ENCODE measurements around the gene ANO10. TPM values are rescaled to one million over a fixed set of nuclear protein-coding genes. Genes with fewer than 3 reads are reported as not detected.

The ANO10 gene
- polyA plus RNA-seq, 2 donors, result 17.7 to 19.8 TPM

- peaks cover 0 to 12% of the 10 kb centered on the region in 2 donors for H3K4me1 ChIP-seq (ENCODE audit: control insufficient read depth in 2 of 2, insufficient read depth in 2 of 2, low read length in 1 of 2)
- peaks cover 0 to 14% of the 10 kb centered on the region in 2 donors for H3K36me3 ChIP-seq (ENCODE audit: control insufficient read depth in 2 of 2, insufficient read depth in 2 of 2, low read length in 1 of 2)
- WGBS, 2 donors, result 86 to 87% methylated on average over 9 of the region's 9 CpGs
- no peak overlapping the region for H3K4me3 ChIP-seq (ENCODE audit: low read depth in 1 of 2, low read length in 2 of 2)
- H3K27me3 ChIP-seq (ENCODE audit: control insufficient read depth in 1 of 2, insufficient read depth in 2 of 2, low read length in 2 of 2), result no peaks in the 10 kb centered on the region
- H3K27ac ChIP-seq (ENCODE audit: low read depth in 2 of 2, low read length in 1 of 2), result peak overlapping the region in 1 of 2 donors; percentile 20
- peaks cover 0 to 1% of the 10 kb centered on the region in 2 donors for H3K9me3 ChIP-seq (ENCODE audit: control insufficient read depth in 2 of 2, insufficient read depth in 1 of 2, low read depth in 1 of 2, low read length in 1 of 2)
Measured at GRCh38 chr3:43366885-43367284, 254.9 kb downstream of the ANO10 start.

- H3K9me3 ChIP-seq (ENCODE audit: control insufficient read depth in 2 of 2, insufficient read depth in 1 of 2, low read depth in 1 of 2, low read length in 1 of 2), result peaks cover 0 to 1% of the 10 kb centered on the region in 2 donors
- peaks cover 0 to 12% of the 10 kb centered on the region in 2 donors for H3K4me1 ChIP-seq (ENCODE audit: control insufficient read depth in 2 of 2, insufficient read depth in 2 of 2, low read length in 1 of 2)
- H3K27me3 ChIP-seq (ENCODE audit: control insufficient read depth in 1 of 2, insufficient read depth in 2 of 2, low read length in 2 of 2), result no peaks in the 10 kb centered on the region
- 48 to 50% methylated on average over 11 of the region's 11 CpGs for WGBS, 2 donors
- H3K36me3 ChIP-seq (ENCODE audit: control insufficient read depth in 2 of 2, insufficient read depth in 2 of 2, low read length in 1 of 2), result peaks cover 0 to 14% of the 10 kb centered on the region in 2 donors
- no peak overlapping the region for H3K4me3 ChIP-seq (ENCODE audit: low read depth in 1 of 2, low read length in 2 of 2)
- no peak overlapping the region for H3K27ac ChIP-seq (ENCODE audit: low read depth in 2 of 2, low read length in 1 of 2)
Measured at GRCh38 chr3:43366481-43366880, 255.3 kb downstream of the ANO10 start.

GRCh38 chr3:43365601-43366305, 256.1 kb downstream of the ANO10 start:
- peaks cover 0 to 12% of the 10 kb centered on the region in 2 donors for H3K4me1 ChIP-seq (ENCODE audit: control insufficient read depth in 2 of 2, insufficient read depth in 2 of 2, low read length in 1 of 2)
- H3K36me3 ChIP-seq (ENCODE audit: control insufficient read depth in 2 of 2, insufficient read depth in 2 of 2, low read length in 1 of 2), result peaks cover 0 to 14% of the 10 kb centered on the region in 2 donors
- no peak overlapping the region for H3K27ac ChIP-seq (ENCODE audit: low read depth in 2 of 2, low read length in 1 of 2)
- peaks cover 0 to 1% of the 10 kb centered on the region in 2 donors for H3K9me3 ChIP-seq (ENCODE audit: control insufficient read depth in 2 of 2, insufficient read depth in 1 of 2, low read depth in 1 of 2, low read length in 1 of 2)
- H3K4me3 ChIP-seq (ENCODE audit: low read depth in 1 of 2, low read length in 2 of 2), result no peak overlapping the region
- no peaks in the 10 kb centered on the region for H3K27me3 ChIP-seq (ENCODE audit: control insufficient read depth in 1 of 2, insufficient read depth in 2 of 2, low read length in 2 of 2)
- WGBS, 2 donors, result 95% methylated on average over 12 of the region's 12 CpGs

GRCh38 chr3:43364926-43365325, 256.9 kb downstream of the ANO10 start:
- no peaks in the 10 kb centered on the region for H3K27me3 ChIP-seq (ENCODE audit: control insufficient read depth in 1 of 2, insufficient read depth in 2 of 2, low read length in 2 of 2)
- no peak overlapping the region for H3K27ac ChIP-seq (ENCODE audit: low read depth in 2 of 2, low read length in 1 of 2)
- peaks cover 0 to 12% of the 10 kb centered on the region in 2 donors for H3K4me1 ChIP-seq (ENCODE audit: control insufficient read depth in 2 of 2, insufficient read depth in 2 of 2, low read length in 1 of 2)
- H3K4me3 ChIP-seq (ENCODE audit: low read depth in 1 of 2, low read length in 2 of 2), result no peak overlapping the region
- peaks cover 0 to 1% of the 10 kb centered on the region in 2 donors for H3K9me3 ChIP-seq (ENCODE audit: control insufficient read depth in 2 of 2, insufficient read depth in 1 of 2, low read depth in 1 of 2, low read length in 1 of 2)
- WGBS, 2 donors, result 97 to 98% methylated on average over 14 of the region's 14 CpGs
- H3K36me3 ChIP-seq (ENCODE audit: control insufficient read depth in 2 of 2, insufficient read depth in 2 of 2, low read length in 1 of 2), result peaks cover 0 to 14% of the 10 kb centered on the region in 2 donors

GRCh38 chr3:43364494-43364893, 257.3 kb downstream of the ANO10 start:
- H3K4me1 ChIP-seq (ENCODE audit: control insufficient read depth in 2 of 2, insufficient read depth in 2 of 2, low read length in 1 of 2), result peaks cover 0 to 12% of the 10 kb centered on the region in 2 donors
- H3K9me3 ChIP-seq (ENCODE audit: control insufficient read depth in 2 of 2, insufficient read depth in 1 of 2, low read depth in 1 of 2, low read length in 1 of 2), result peaks cover 0 to 1% of the 10 kb centered on the region in 2 donors
- H3K4me3 ChIP-seq (ENCODE audit: low read depth in 1 of 2, low read length in 2 of 2), result no peak overlapping the region
- no peaks in the 10 kb centered on the region for H3K27me3 ChIP-seq (ENCODE audit: control insufficient read depth in 1 of 2, insufficient read depth in 2 of 2, low read length in 2 of 2)
- peaks cover 0 to 14% of the 10 kb centered on the region in 2 donors for H3K36me3 ChIP-seq (ENCODE audit: control insufficient read depth in 2 of 2, insufficient read depth in 2 of 2, low read length in 1 of 2)
- 98% methylated on average over 14 of the region's 14 CpGs for WGBS, 2 donors
- H3K27ac ChIP-seq (ENCODE audit: low read depth in 2 of 2, low read length in 1 of 2), result no peak overlapping the region

GRCh38 chr3:43363621-43364266, 258.1 kb downstream of the ANO10 start:
- no peaks in the 10 kb centered on the region for H3K27me3 ChIP-seq (ENCODE audit: control insufficient read depth in 1 of 2, insufficient read depth in 2 of 2, low read length in 2 of 2)
- H3K4me1 ChIP-seq (ENCODE audit: control insufficient read depth in 2 of 2, insufficient read depth in 2 of 2, low read length in 1 of 2), result peaks cover 0 to 9% of the 10 kb centered on the region in 2 donors
- H3K9me3 ChIP-seq (ENCODE audit: control insufficient read depth in 2 of 2, insufficient read depth in 1 of 2, low read depth in 1 of 2, low read length in 1 of 2), result no peaks in the 10 kb centered on the region
- H3K4me3 ChIP-seq (ENCODE audit: low read depth in 1 of 2, low read length in 2 of 2), result no peak overlapping the region
- WGBS, 2 donors, result 79 to 82% methylated on average over 23 to 26 of the region's 26 CpGs
- no peak overlapping the region for H3K27ac ChIP-seq (ENCODE audit: low read depth in 2 of 2, low read length in 1 of 2)
- peaks cover 0 to 12% of the 10 kb centered on the region in 2 donors for H3K36me3 ChIP-seq (ENCODE audit: control insufficient read depth in 2 of 2, insufficient read depth in 2 of 2, low read length in 1 of 2)

- WGBS, 2 donors, result 93 to 94% methylated on average over 6 of the region's 6 CpGs
- peaks cover 0 to 12% of the 10 kb centered on the region in 2 donors for H3K36me3 ChIP-seq (ENCODE audit: control insufficient read depth in 2 of 2, insufficient read depth in 2 of 2, low read length in 1 of 2)
- H3K27me3 ChIP-seq (ENCODE audit: control insufficient read depth in 1 of 2, insufficient read depth in 2 of 2, low read length in 2 of 2), result no peaks in the 10 kb centered on the region
- H3K4me1 ChIP-seq (ENCODE audit: control insufficient read depth in 2 of 2, insufficient read depth in 2 of 2, low read length in 1 of 2), result peaks cover 0 to 9% of the 10 kb centered on the region in 2 donors
- no peak overlapping the region for H3K4me3 ChIP-seq (ENCODE audit: low read depth in 1 of 2, low read length in 2 of 2)
- H3K27ac ChIP-seq (ENCODE audit: low read depth in 2 of 2, low read length in 1 of 2), result no peak overlapping the region
- no peaks in the 10 kb centered on the region for H3K9me3 ChIP-seq (ENCODE audit: control insufficient read depth in 2 of 2, insufficient read depth in 1 of 2, low read depth in 1 of 2, low read length in 1 of 2)
Measured at GRCh38 chr3:43362961-43363360, 258.9 kb downstream of the ANO10 start.

- no peak overlapping the region for H3K27ac ChIP-seq (ENCODE audit: low read depth in 2 of 2, low read length in 1 of 2)
- no peaks in the 10 kb centered on the region for H3K9me3 ChIP-seq (ENCODE audit: control insufficient read depth in 2 of 2, insufficient read depth in 1 of 2, low read depth in 1 of 2, low read length in 1 of 2)
- peaks cover 0 to 9% of the 10 kb centered on the region in 2 donors for H3K4me1 ChIP-seq (ENCODE audit: control insufficient read depth in 2 of 2, insufficient read depth in 2 of 2, low read length in 1 of 2)
- peaks cover 0 to 12% of the 10 kb centered on the region in 2 donors for H3K36me3 ChIP-seq (ENCODE audit: control insufficient read depth in 2 of 2, insufficient read depth in 2 of 2, low read length in 1 of 2)
- no peak overlapping the region for H3K4me3 ChIP-seq (ENCODE audit: low read depth in 1 of 2, low read length in 2 of 2)
- 93 to 97% methylated on average over 4 of the region's 4 CpGs for WGBS, 2 donors
- H3K27me3 ChIP-seq (ENCODE audit: control insufficient read depth in 1 of 2, insufficient read depth in 2 of 2, low read length in 2 of 2), result no peaks in the 10 kb centered on the region
Measured at GRCh38 chr3:43362183-43362582, 259.6 kb downstream of the ANO10 start.

- Histone ChIP-seq H3K27ac (ENCODE audit: low read depth in 2 of 2, low read length in 1 of 2) (no peak overlapping the region), H3K27me3 (ENCODE audit: control insufficient read depth in 1 of 2, insufficient read depth in 2 of 2, low read length in 2 of 2) (no peaks in the 10 kb centered on the region)
- WGBS, 2 donors, result 74 to 77% methylated on average over 5 of the region's 5 CpGs
Measured at GRCh38 chr3:43361077-43361476, 260.7 kb downstream of the ANO10 start.

More at GRCh38 chr3:43361077-43361476, 260.7 kb downstream of the ANO10 start:
- H3K9me3 ChIP-seq (ENCODE audit: control insufficient read depth in 2 of 2, insufficient read depth in 1 of 2, low read depth in 1 of 2, low read length in 1 of 2), result no peaks in the 10 kb centered on the region
- peaks cover 0 to 12% of the 10 kb centered on the region in 2 donors for H3K36me3 ChIP-seq (ENCODE audit: control insufficient read depth in 2 of 2, insufficient read depth in 2 of 2, low read length in 1 of 2)
- peaks cover 0 to 2% of the 10 kb centered on the region in 2 donors for H3K4me1 ChIP-seq (ENCODE audit: control insufficient read depth in 2 of 2, insufficient read depth in 2 of 2, low read length in 1 of 2)
- no peak overlapping the region for H3K4me3 ChIP-seq (ENCODE audit: low read depth in 1 of 2, low read length in 2 of 2)

All from esophagus (tissue), 2 donors.